ENCODE measurements around the gene HYI. TPM values are rescaled to one million over a fixed set of nuclear protein-coding genes. Genes with fewer than 3 reads are reported as not detected.

HYI gene
- total and polyA plus RNA-seq, 2 donors from 2014 or later: 50.5 to 91.2 TPM

DNA sequence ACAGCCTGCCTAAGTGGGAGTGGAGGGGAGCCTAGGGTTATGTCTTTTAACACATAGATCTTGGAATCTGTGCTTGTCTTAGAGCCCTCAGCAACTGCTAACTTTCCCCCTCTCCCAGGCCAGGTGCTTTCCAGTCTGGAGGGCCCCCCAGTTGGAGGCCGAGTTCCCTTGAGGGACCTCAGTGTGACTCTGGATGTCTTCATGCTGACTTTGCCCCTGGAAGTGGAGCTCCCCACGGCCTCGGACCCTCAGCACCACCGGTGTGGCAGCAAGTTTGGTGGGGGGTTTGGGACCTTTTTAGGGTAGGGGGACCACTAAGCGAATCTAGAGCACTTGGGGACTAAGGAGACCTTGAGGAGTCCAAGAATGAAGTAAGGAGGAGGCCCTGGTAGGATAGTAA is 22.9 kb downstream of the HYI start:
- H3K4me1 ChIP-seq (ENCODE audit: control insufficient read depth in 2 of 3, insufficient read depth in 2 of 3, low read depth in 1 of 3, low read length in 3 of 3): peaks cover 0 to 3% (median 0%) of the 10 kb centered on the region in 3 donors
- intact Hi-C loops (cut with DNase I): no loop called here
- H3K27me3 ChIP-seq (ENCODE audit: control insufficient read depth, insufficient read depth, low read length): no peaks in the 10 kb centered on the region
- H3K36me3 ChIP-seq (ENCODE audit: control insufficient read depth in 2 of 3, insufficient read depth in 3 of 3, low read length in 3 of 3): peaks cover 5 to 80% (median 65%) of the 10 kb centered on the region in 3 donors
- no peak overlapping the region for H3K4me3 ChIP-seq (ENCODE audit: low read length in 3 of 3)
- H3K9ac ChIP-seq (ENCODE audit: low read length in 3 of 3): no peak overlapping the region
- TF ChIP-seq, protein P1, sequence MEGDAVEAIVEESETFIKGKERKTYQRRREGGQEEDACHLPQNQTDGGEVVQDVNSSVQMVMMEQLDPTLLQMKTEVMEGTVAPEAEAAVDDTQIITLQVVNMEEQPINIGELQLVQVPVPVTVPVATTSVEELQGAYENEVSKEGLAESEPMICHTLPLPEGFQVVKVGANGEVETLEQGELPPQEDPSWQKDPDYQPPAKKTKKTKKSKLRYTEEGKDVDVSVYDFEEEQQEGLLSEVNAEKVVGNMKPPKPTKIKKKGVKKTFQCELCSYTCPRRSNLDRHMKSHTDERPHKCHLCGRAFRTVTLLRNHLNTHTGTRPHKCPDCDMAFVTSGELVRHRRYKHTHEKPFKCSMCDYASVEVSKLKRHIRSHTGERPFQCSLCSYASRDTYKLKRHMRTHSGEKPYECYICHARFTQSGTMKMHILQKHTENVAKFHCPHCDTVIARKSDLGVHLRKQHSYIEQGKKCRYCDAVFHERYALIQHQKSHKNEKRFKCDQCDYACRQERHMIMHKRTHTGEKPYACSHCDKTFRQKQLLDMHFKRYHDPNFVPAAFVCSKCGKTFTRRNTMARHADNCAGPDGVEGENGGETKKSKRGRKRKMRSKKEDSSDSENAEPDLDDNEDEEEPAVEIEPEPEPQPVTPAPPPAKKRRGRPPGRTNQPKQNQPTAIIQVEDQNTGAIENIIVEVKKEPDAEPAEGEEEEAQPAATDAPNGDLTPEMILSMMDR (IDR thresholded peaks at IDR 0.05; ENCODE audit: borderline replicate concordance, extremely low read depth, insufficient read depth): no peak
- H3K9me3 ChIP-seq (ENCODE audit: control insufficient read depth in 2 of 3, insufficient read depth in 1 of 3, low read length in 3 of 3): no peaks in the 10 kb centered on the region
- FAIRE-seq: no peak
- DNase-seq: peak in 1 of 5 donors; percentile 49
- no peak overlapping the region for H3K27ac ChIP-seq (ENCODE audit: low read depth in 2 of 2, low read length in 2 of 2)

- peak in 1 of 5 donors; percentile 56 for DNase-seq
- TF ChIP-seq, protein P1 (IDR thresholded peaks at IDR 0.05; ENCODE audit: borderline replicate concordance, extremely low read depth, insufficient read depth): no peak
- Histone ChIP-seq H3K36me3 (ENCODE audit: control insufficient read depth in 2 of 3, insufficient read depth in 3 of 3, low read length in 3 of 3) (peaks cover 7 to 90% (median 74%) of the 10 kb centered on the region in 3 donors), H3K4me1 (ENCODE audit: control insufficient read depth in 2 of 3, insufficient read depth in 2 of 3, low read depth in 1 of 3, low read length in 3 of 3) (no peaks in the 10 kb centered on the region), H3K27me3 (ENCODE audit: control insufficient read depth, insufficient read depth, low read length) (no peaks in the 10 kb centered on the region), H3K4me3 (ENCODE audit: low read length in 3 of 3) (no peak overlapping the region), H3K9ac (ENCODE audit: low read length in 3 of 3) (no peak overlapping the region), H3K9me3 (ENCODE audit: control insufficient read depth in 2 of 3, insufficient read depth in 1 of 3, low read length in 3 of 3) (no peaks in the 10 kb centered on the region), H3K27ac (ENCODE audit: low read depth in 2 of 2, low read length in 2 of 2) (no peak overlapping the region)
- intact Hi-C loops (cut with DNase I): no loop called here
- FAIRE-seq: no peak
These were observed 25.8 kb downstream of the HYI start for GRCh38 chr1:43427941-43428340.

GRCh38 chr1:43427524-43427923 is 26.2 kb downstream of the HYI start:
- H3K27ac ChIP-seq (ENCODE audit: low read depth in 2 of 2, low read length in 2 of 2): no peak overlapping the region
- H3K4me1 ChIP-seq (ENCODE audit: control insufficient read depth in 2 of 3, insufficient read depth in 2 of 3, low read depth in 1 of 3, low read length in 3 of 3): no peaks in the 10 kb centered on the region
- no peak overlapping the region for H3K4me3 ChIP-seq (ENCODE audit: low read length in 3 of 3)
- peaks cover 7 to 90% (median 69%) of the 10 kb centered on the region in 3 donors for H3K36me3 ChIP-seq (ENCODE audit: control insufficient read depth in 2 of 3, insufficient read depth in 3 of 3, low read length in 3 of 3)
- H3K27me3 ChIP-seq (ENCODE audit: control insufficient read depth, insufficient read depth, low read length): no peaks in the 10 kb centered on the region
- no peak overlapping the region for H3K9ac ChIP-seq (ENCODE audit: low read length in 3 of 3)
- no peak for FAIRE-seq
- intact Hi-C loops (cut with DNase I): no loop called here
- peak in 1 of 5 donors; percentile 57 for DNase-seq
- TF ChIP-seq, protein P1 (IDR thresholded peaks at IDR 0.05; ENCODE audit: borderline replicate concordance, extremely low read depth, insufficient read depth): no peak
- H3K9me3 ChIP-seq (ENCODE audit: control insufficient read depth in 2 of 3, insufficient read depth in 1 of 3, low read length in 3 of 3): no peaks in the 10 kb centered on the region

- FAIRE-seq (no peak), DNase-seq (peak in 1 of 5 donors; percentile 51)
- Histone ChIP-seq H3K4me1 (ENCODE audit: control insufficient read depth in 2 of 3, insufficient read depth in 2 of 3, low read depth in 1 of 3, low read length in 3 of 3) (no peaks in the 10 kb centered on the region), H3K9me3 (ENCODE audit: control insufficient read depth in 2 of 3, insufficient read depth in 1 of 3, low read length in 3 of 3) (no peaks in the 10 kb centered on the region), H3K27ac (ENCODE audit: low read depth in 2 of 2, low read length in 2 of 2) (no peak overlapping the region), H3K9ac (ENCODE audit: low read length in 3 of 3) (no peak overlapping the region), H3K36me3 (ENCODE audit: control insufficient read depth in 2 of 3, insufficient read depth in 3 of 3, low read length in 3 of 3) (peaks cover 7 to 91% (median 70%) of the 10 kb centered on the region in 3 donors), H3K27me3 (ENCODE audit: control insufficient read depth, insufficient read depth, low read length) (no peaks in the 10 kb centered on the region), H3K4me3 (ENCODE audit: low read length in 3 of 3) (no peak overlapping the region)
- TF ChIP-seq, protein P1 (IDR thresholded peaks at IDR 0.05; ENCODE audit: borderline replicate concordance, extremely low read depth, insufficient read depth): no peak
- intact Hi-C loops (cut with DNase I): no loop called here
These were observed 27.5 kb downstream of the HYI start for GRCh38 chr1:43426221-43426620.
